ENCODE measurements around the gene PSRC1.

Gene PSRC1

DNA sequence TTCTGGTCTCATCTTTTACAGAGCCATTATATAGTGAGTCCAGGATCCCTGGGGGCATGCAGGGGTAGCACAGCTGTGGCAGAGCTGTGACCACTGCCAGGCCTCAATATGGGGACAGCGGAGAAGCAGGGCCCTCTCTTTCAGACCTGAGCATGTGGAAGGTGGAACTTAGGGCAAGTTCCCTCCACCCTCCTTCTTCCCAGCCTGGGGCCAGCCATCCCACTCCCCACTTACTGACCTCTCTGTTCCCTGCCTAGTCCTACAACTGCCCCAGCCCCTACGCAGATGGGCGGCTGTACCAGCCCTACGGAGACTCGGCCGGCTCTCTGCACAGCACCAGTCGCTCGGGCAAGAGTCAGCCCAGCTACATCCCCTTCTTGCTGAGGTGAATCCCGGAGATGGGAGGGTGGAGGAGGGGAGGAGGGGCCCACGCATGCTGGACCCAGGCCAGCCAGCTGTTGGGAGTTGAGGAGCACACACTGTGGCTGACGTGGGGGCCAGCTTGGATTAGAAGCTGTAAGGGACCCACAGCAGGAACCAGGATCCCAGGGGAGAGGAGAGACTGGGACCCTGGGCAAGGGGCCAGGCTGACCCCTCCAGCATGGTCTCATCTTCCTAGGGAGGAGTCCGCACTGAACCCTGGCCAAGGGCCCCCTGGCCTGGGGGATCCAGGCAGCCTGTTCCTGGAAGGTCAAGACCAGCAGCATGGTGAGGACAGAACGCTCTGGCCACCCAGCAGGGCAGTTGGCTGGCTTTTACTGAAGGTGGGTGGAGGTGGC lies 10.7 kb downstream of the PSRC1 start:
- H3K14ac ChIP-seq (ENCODE audit: low read length in 2 of 2): no peak overlapping the region
- no peak overlapping the region for H3K23ac ChIP-seq (ENCODE audit: low read length in 2 of 2)
- no peaks in the 10 kb centered on the region for H3K79me1 ChIP-seq (replicated peaks; ENCODE audit: low read length, poor library complexity, severe bottlenecking)
- H3K4me3 ChIP-seq (ENCODE audit: insufficient read depth in 1 of 2, low read depth in 1 of 2, low read length in 2 of 2): no peak overlapping the region
- peaks cover 27% of the 10 kb centered on the region for H3K4me1 ChIP-seq (ENCODE audit: control insufficient read depth, insufficient read depth, low read depth, low read length)
- H2BK15ac ChIP-seq (ENCODE audit: low read depth, poor library complexity, severe bottlenecking): no peak overlapping the region
- no peak overlapping the region for H3K18ac ChIP-seq (ENCODE audit: low read depth in 1 of 2, low read length in 2 of 2)
- H3K9me3 ChIP-seq (ENCODE audit: control insufficient read depth, low read length): no peaks in the 10 kb centered on the region
- no peak overlapping the region for H3K27ac ChIP-seq (ENCODE audit: low read length, poor library complexity, severe bottlenecking)
- no peak overlapping the region for H2AK5ac ChIP-seq (ENCODE audit: low read length, severe bottlenecking)
- 92% methylated on average over 13 of the region's 13 CpGs for WGBS
- no peak overlapping the region for H2AFZ ChIP-seq (ENCODE audit: low read depth, low read length)
- no peak for DNase-seq
- H3K4me2 ChIP-seq (ENCODE audit: low read length, poor library complexity, severe bottlenecking): no peak overlapping the region
- no peak overlapping the region for H3K4ac ChIP-seq (ENCODE audit: low read depth in 1 of 2, low read length in 2 of 2)
- H3K27me3 ChIP-seq (ENCODE audit: control insufficient read depth in 1 of 2, insufficient read depth in 1 of 2, low read length in 2 of 2): no peaks in the 10 kb centered on the region
- H4K91ac ChIP-seq (ENCODE audit: low read length): no peak overlapping the region
- H2BK120ac ChIP-seq (ENCODE audit: low read depth, low read length): no peak overlapping the region
- no peak overlapping the region for H4K8ac ChIP-seq (ENCODE audit: low read length)
- H3K36me3 ChIP-seq (ENCODE audit: control insufficient read depth in 1 of 2, insufficient read depth in 2 of 2, low read depth in 1 of 2, low read length in 2 of 2): peaks cover 0 to 57% of the 10 kb centered on the region in 2 experiments
- H2BK5ac ChIP-seq (ENCODE audit: low read depth, low read length, poor library complexity, severe bottlenecking): no peak overlapping the region
- H2BK12ac ChIP-seq (ENCODE audit: low read length in 2 of 2): no peak overlapping the region
- no peak overlapping the region for H3K9ac ChIP-seq (ENCODE audit: low read length)

- DNase-seq: no peak
- H3K79me1 ChIP-seq (replicated peaks; ENCODE audit: low read length, poor library complexity, severe bottlenecking): no peaks in the 10 kb centered on the region
- H2AK5ac ChIP-seq (ENCODE audit: low read length, severe bottlenecking): no peak overlapping the region
- WGBS: 93% methylated on average over 6 of the region's 6 CpGs
- no peaks in the 10 kb centered on the region for H3K9me3 ChIP-seq (ENCODE audit: control insufficient read depth, low read length)
- peaks cover 0 to 57% of the 10 kb centered on the region in 2 experiments for H3K36me3 ChIP-seq (ENCODE audit: control insufficient read depth in 1 of 2, insufficient read depth in 2 of 2, low read depth in 1 of 2, low read length in 2 of 2)
- no peak overlapping the region for H3K9ac ChIP-seq (ENCODE audit: low read length)
- H3K4me3 ChIP-seq (ENCODE audit: insufficient read depth in 1 of 2, low read depth in 1 of 2, low read length in 2 of 2): no peak overlapping the region
- H3K18ac ChIP-seq (ENCODE audit: low read depth in 1 of 2, low read length in 2 of 2): no peak overlapping the region
- no peaks in the 10 kb centered on the region for H3K27me3 ChIP-seq (ENCODE audit: control insufficient read depth in 1 of 2, insufficient read depth in 1 of 2, low read length in 2 of 2)
- no peak overlapping the region for H4K91ac ChIP-seq (ENCODE audit: low read length)
- H2BK5ac ChIP-seq (ENCODE audit: low read depth, low read length, poor library complexity, severe bottlenecking): no peak overlapping the region
- H3K4me2 ChIP-seq (ENCODE audit: low read length, poor library complexity, severe bottlenecking): no peak overlapping the region
- H2BK12ac ChIP-seq (ENCODE audit: low read length in 2 of 2): no peak overlapping the region
- H4K8ac ChIP-seq (ENCODE audit: low read length): no peak overlapping the region
- H3K27ac ChIP-seq (ENCODE audit: low read length, poor library complexity, severe bottlenecking): no peak overlapping the region
- H3K4ac ChIP-seq (ENCODE audit: low read depth in 1 of 2, low read length in 2 of 2): no peak overlapping the region
- H2BK15ac ChIP-seq (ENCODE audit: low read depth, poor library complexity, severe bottlenecking): no peak overlapping the region
- no peak overlapping the region for H3K23ac ChIP-seq (ENCODE audit: low read length in 2 of 2)
- peaks cover 29% of the 10 kb centered on the region for H3K4me1 ChIP-seq (ENCODE audit: control insufficient read depth, insufficient read depth, low read depth, low read length)
- H2BK120ac ChIP-seq (ENCODE audit: low read depth, low read length): no peak overlapping the region
- H3K14ac ChIP-seq (ENCODE audit: low read length in 2 of 2): no peak overlapping the region
- H2AFZ ChIP-seq (ENCODE audit: low read depth, low read length): no peak overlapping the region
Measured at GRCh38 chr1:109271458-109271857, 11.5 kb downstream of the PSRC1 start.

GRCh38 chr1:109270623-109271317 lies 12.2 kb downstream of the PSRC1 start:
- Histone ChIP-seq H2BK120ac (ENCODE audit: low read depth, low read length) (no peak overlapping the region), H2BK15ac (ENCODE audit: low read depth, poor library complexity, severe bottlenecking) (no peak overlapping the region), H3K27me3 (ENCODE audit: control insufficient read depth in 1 of 2, insufficient read depth in 1 of 2, low read length in 2 of 2) (no peaks in the 10 kb centered on the region), H2AFZ (ENCODE audit: low read depth, low read length) (no peak overlapping the region), H3K27ac (ENCODE audit: low read length, poor library complexity, severe bottlenecking) (no peak overlapping the region), H4K8ac (ENCODE audit: low read length) (no peak overlapping the region), H3K4me3 (ENCODE audit: insufficient read depth in 1 of 2, low read depth in 1 of 2, low read length in 2 of 2) (no peak overlapping the region), H4K91ac (ENCODE audit: low read length) (peak overlapping the region; percentile 65), H3K4me2 (ENCODE audit: low read length, poor library complexity, severe bottlenecking) (no peak overlapping the region), H3K4me1 (ENCODE audit: control insufficient read depth, insufficient read depth, low read depth, low read length) (peaks cover 27% of the 10 kb centered on the region), H3K79me1 (replicated peaks; ENCODE audit: low read length, poor library complexity, severe bottlenecking) (no peaks in the 10 kb centered on the region), H2BK12ac (ENCODE audit: low read length in 2 of 2) (no peak overlapping the region), H3K9ac (ENCODE audit: low read length) (no peak overlapping the region), H3K36me3 (ENCODE audit: control insufficient read depth in 1 of 2, insufficient read depth in 2 of 2, low read depth in 1 of 2, low read length in 2 of 2) (peaks cover 0 to 61% of the 10 kb centered on the region in 2 experiments), H3K18ac (ENCODE audit: low read depth in 1 of 2, low read length in 2 of 2) (no peak overlapping the region), H3K9me3 (ENCODE audit: control insufficient read depth, low read length) (no peaks in the 10 kb centered on the region), H2AK5ac (ENCODE audit: low read length, severe bottlenecking) (no peak overlapping the region), H2BK5ac (ENCODE audit: low read depth, low read length, poor library complexity, severe bottlenecking) (no peak overlapping the region), H3K23ac (ENCODE audit: low read length in 2 of 2) (no peak overlapping the region), H3K14ac (ENCODE audit: low read length in 2 of 2) (peak overlapping the region in 1 of 2 experiments; percentile 23), H3K4ac (ENCODE audit: low read depth in 1 of 2, low read length in 2 of 2) (no peak overlapping the region)
- 93% methylated on average over 20 of the region's 20 CpGs for WGBS
- DNase-seq: no peak

GRCh38 chr1:109269981-109270622 lies 12.8 kb downstream of the PSRC1 start:
- Histone ChIP-seq H3K36me3 (ENCODE audit: control insufficient read depth in 1 of 2, insufficient read depth in 2 of 2, low read depth in 1 of 2, low read length in 2 of 2) (peaks cover 0 to 66% of the 10 kb centered on the region in 2 experiments), H3K9me3 (ENCODE audit: control insufficient read depth, low read length) (no peaks in the 10 kb centered on the region), H3K4me3 (ENCODE audit: insufficient read depth in 1 of 2, low read depth in 1 of 2, low read length in 2 of 2) (no peak overlapping the region), H3K9ac (ENCODE audit: low read length) (no peak overlapping the region), H3K14ac (ENCODE audit: low read length in 2 of 2) (no peak overlapping the region), H2BK5ac (ENCODE audit: low read depth, low read length, poor library complexity, severe bottlenecking) (no peak overlapping the region), H3K27me3 (ENCODE audit: control insufficient read depth in 1 of 2, insufficient read depth in 1 of 2, low read length in 2 of 2) (no peaks in the 10 kb centered on the region), H3K23ac (ENCODE audit: low read length in 2 of 2) (no peak overlapping the region), H4K8ac (ENCODE audit: low read length) (no peak overlapping the region), H3K27ac (ENCODE audit: low read length, poor library complexity, severe bottlenecking) (no peak overlapping the region), H3K4me1 (ENCODE audit: control insufficient read depth, insufficient read depth, low read depth, low read length) (peaks cover 22% of the 10 kb centered on the region), H3K4me2 (ENCODE audit: low read length, poor library complexity, severe bottlenecking) (no peak overlapping the region), H2AFZ (ENCODE audit: low read depth, low read length) (no peak overlapping the region), H2BK120ac (ENCODE audit: low read depth, low read length) (no peak overlapping the region), H3K4ac (ENCODE audit: low read depth in 1 of 2, low read length in 2 of 2) (no peak overlapping the region), H4K91ac (ENCODE audit: low read length) (no peak overlapping the region), H3K18ac (ENCODE audit: low read depth in 1 of 2, low read length in 2 of 2) (no peak overlapping the region), H2AK5ac (ENCODE audit: low read length, severe bottlenecking) (no peak overlapping the region), H3K79me1 (replicated peaks; ENCODE audit: low read length, poor library complexity, severe bottlenecking) (no peaks in the 10 kb centered on the region), H2BK15ac (ENCODE audit: low read depth, poor library complexity, severe bottlenecking) (peak overlapping the region; percentile 49), H2BK12ac (ENCODE audit: low read length in 2 of 2) (no peak overlapping the region)
- WGBS: 86% methylated on average over 17 of the region's 17 CpGs
- DNase-seq: no peak
